Keratinocyte (primary cell): ENCODE measurements around the gene NYAP2. TPM values are rescaled to one million over a fixed set of nuclear protein-coding genes. Genes with fewer than 3 reads are reported as not detected.

ENCODE experiments used
- DNase-seq: peaks from one replicate; pipeline ENCODE4 v3.0.0-alpha.2; 2011; ENCODE audit warnings: low read depth, missing footprints, low spot score
- FAIRE-seq: peaks from 2 replicates; lab custom pipeline; 2011; peaks lifted over from hg19 to GRCh38; lab: Jason Lieb, UNC
- H2AFZ ChIP-seq: 2 replicates; pipeline ENCODE4 v1.6.0; 2012; ENCODE audit warnings: low read length, control low read depth, inconsistent platforms; ENCODE audit not compliant: control insufficient read depth
- H3K27ac ChIP-seq: 2 replicates; pipeline ENCODE4 v1.5.1; 2011; ENCODE audit warnings: low read length; ENCODE audit not compliant: control insufficient read depth, insufficient read depth
- H3K27me3 ChIP-seq: 3 replicates; pipeline ENCODE4 v1.6.0; 2011; ENCODE audit warnings: low read length; ENCODE audit not compliant: control insufficient read depth, insufficient read depth; ENCODE audit errors: extremely low read depth
- H3K36me3 ChIP-seq, 2 experiments: 2 replicates in 1 of 2; 3 replicates in 1 of 2; pipeline ENCODE4 v1.5.1; 2011; ENCODE audit warnings: low read length in 2 of 2, mild to moderate bottlenecking in 1 of 2; ENCODE audit not compliant: control insufficient read depth in 2 of 2, insufficient read depth in 2 of 2; ENCODE audit errors: extremely low read depth in 1 of 2
- H3K4me1 ChIP-seq: 3 replicates; pipeline ENCODE4 v1.5.1; 2011; ENCODE audit warnings: low read length; ENCODE audit not compliant: control insufficient read depth, insufficient read depth; ENCODE audit errors: extremely low read depth
- H3K4me2 ChIP-seq: 3 replicates; pipeline ENCODE4 v1.6.0; 2011; ENCODE audit warnings: low read depth, low read length; ENCODE audit not compliant: control insufficient read depth, insufficient read depth; ENCODE audit errors: extremely low read depth
- H3K4me3 ChIP-seq, 3 experiments: fragments of 200-600 bp in 1 of 3; sonication (generic) in 1 of 3; 2 replicates in 2 of 3; 3 replicates in 1 of 3; pipeline ENCODE4 v1.5.1; 2011 to 2016; ENCODE audit warnings: low read length in 3 of 3, mild to moderate bottlenecking in 3 of 3, control low read depth in 2 of 3, inconsistent platforms in 1 of 3, low read depth in 1 of 3, mixed read lengths in 1 of 3, mixed run types in 1 of 3, moderate library complexity in 1 of 3; ENCODE audit not compliant: control insufficient read depth in 2 of 3, insufficient read depth in 2 of 3; ENCODE audit errors: extremely low read depth in 1 of 3
- H3K79me2 ChIP-seq: 2 replicates; pipeline ENCODE4 v1.6.0; 2012; ENCODE audit warnings: low read length; ENCODE audit not compliant: control insufficient read depth, insufficient read depth
- H3K9ac ChIP-seq: 3 replicates; pipeline ENCODE4 v1.6.0; 2011; ENCODE audit warnings: low read length; ENCODE audit not compliant: control insufficient read depth, insufficient read depth; ENCODE audit errors: extremely low read depth
- H3K9me1 ChIP-seq: 3 replicates; pipeline ENCODE4 v1.6.0; 2011; ENCODE audit warnings: low read length; ENCODE audit not compliant: control insufficient read depth, insufficient read depth; ENCODE audit errors: extremely low read depth
- H3K9me3 ChIP-seq: 2 replicates; pipeline ENCODE4 v1.5.1; 2012; ENCODE audit warnings: low read depth, low read length; ENCODE audit not compliant: control insufficient read depth
- H4K20me1 ChIP-seq: 3 replicates; pipeline ENCODE4 v1.6.0; 2011; ENCODE audit warnings: low read length; ENCODE audit not compliant: control insufficient read depth, insufficient read depth; ENCODE audit errors: extremely low read depth
- CTCF ChIP-seq, 3 experiments: IDR thresholded peaks in 1 of 3; conservative IDR thresholded peaks in 1 of 3; optimal IDR thresholded peaks in 1 of 3; 2 replicates in 2 of 3; 3 replicates in 1 of 3; pipeline versions ENCODE3 to v1.5.1; 2011; ENCODE audit warnings: low read length in 3 of 3, mild to moderate bottlenecking in 3 of 3, moderate library complexity in 2 of 3, control low read depth in 1 of 3, inconsistent platforms in 1 of 3; ENCODE audit not compliant: insufficient read depth in 2 of 3; ENCODE audit errors: extremely low read depth in 1 of 3
- EZH2 ChIP-seq: IDR thresholded peaks from one replicate; pipeline ENCODE4 v1.6.1; 2012; ENCODE audit warnings: inconsistent platforms, mild to moderate bottlenecking, low read length, moderate library complexity
- dilution Hi-C: fragments of 300-500 bp; cut with MboI; formaldehyde crosslinking; loops from one replicate; pipeline ENCODE4 v1.7.0; 2020; ENCODE audit warnings: low sequenced_read_pairs; ENCODE audit not compliant: extremely low pct_ligation_motif_present
- polyA plus RNA-seq, 5 experiments: library from polyadenylated mRNA; depleted of rRNA in 3 of 5; stranded (reverse) in 3 of 5; stranded (forward) in 1 of 5; unstranded in 1 of 5; fragments of >200 nt; gene quantifications; 1 replicate in 1 of 5; 2 replicates in 3 of 5; 3 replicates in 1 of 5; pipeline versions ENCODE4 v1.2.1 to v1.2.3, GENCODE V29; 2011 to 2012; ENCODE audit warnings: missing spikeins in 2 of 5, low read depth in 1 of 5, low replicate concordance in 1 of 5

The NYAP2 gene
- polyA plus RNA-seq, 1 donor (not counting 4 experiments of a cell fraction or from before 2014, with no cell fraction given) = not detected

- H3K9me1 ChIP-seq = no peaks in the 10 kb centered on the region
- no peaks in the 10 kb centered on the region for H3K36me3 ChIP-seq
- DNase-seq (no peak), FAIRE-seq (no peak)
- no peak overlapping the region for H2AFZ ChIP-seq
- no peak overlapping the region for H3K4me3 ChIP-seq
- no peaks in the 10 kb centered on the region for H3K27me3 ChIP-seq
- no peaks in the 10 kb centered on the region for H3K4me1 ChIP-seq
- H3K27ac ChIP-seq = no peak overlapping the region
- no peaks in the 10 kb centered on the region for H3K79me2 ChIP-seq
- no peaks in the 10 kb centered on the region for H4K20me1 ChIP-seq
- dilution Hi-C loops = no loop called here
- TF ChIP-seq EZH2 = no peak
- TF ChIP-seq CTCF (optimal IDR thresholded peaks at IDR 0.05 in 1 of 3, IDR thresholded peaks at IDR 0.05 in 1 of 3, conservative IDR thresholded peaks at IDR 0.05 in 1 of 3; ENCODE audit: extremely low read depth in 1 of 3, insufficient read depth in 2 of 3, low read length in 3 of 3) = no peak
- no peak overlapping the region for H3K4me2 ChIP-seq
- H3K9me3 ChIP-seq = no peaks in the 10 kb centered on the region
- H3K9ac ChIP-seq = no peak overlapping the region
Measured at GRCh38 chr2:225495706-225496105, 96.2 kb downstream of the NYAP2 start.

- Histone ChIP-seq H3K9ac (no peak overlapping the region), H2AFZ (no peak overlapping the region), H4K20me1 (no peaks in the 10 kb centered on the region), H3K4me1 (no peaks in the 10 kb centered on the region), H3K4me2 (no peak overlapping the region), H3K9me1 (no peaks in the 10 kb centered on the region), H3K4me3 (no peak overlapping the region), H3K9me3 (no peaks in the 10 kb centered on the region), H3K27me3 (no peaks in the 10 kb centered on the region), H3K79me2 (no peaks in the 10 kb centered on the region), H3K27ac (no peak overlapping the region), H3K36me3 (no peaks in the 10 kb centered on the region)
- DNase-seq (no peak), FAIRE-seq (no peak)
- no peak for TF ChIP-seq CTCF (optimal IDR thresholded peaks at IDR 0.05 in 1 of 3, IDR thresholded peaks at IDR 0.05 in 1 of 3, conservative IDR thresholded peaks at IDR 0.05 in 1 of 3; ENCODE audit: extremely low read depth in 1 of 3, insufficient read depth in 2 of 3, low read length in 3 of 3)
- TF ChIP-seq EZH2 = no peak
- dilution Hi-C loops = no loop called here
Measured at GRCh38 chr2:225496568-225496967, 97.1 kb downstream of the NYAP2 start.
